WTC11 (cell line): ENCODE measurements around the gene LRRC75B. TPM values are rescaled to one million over a fixed set of nuclear protein-coding genes. Genes with fewer than 3 reads are reported as not detected.
A peak's percentile ranks its signal among the peaks of the same experiment; 100 is the strongest.
"Not testable (repeated sequence)": the region's sequence is repeated elsewhere in the genome, so short reads cannot be mapped to it uniquely, and the experiment has no call there.

Experiments used
- ATAC-seq: fragments of 200-7000 bp; cut with Tn5 transposase; 2 replicates; pipeline ENCODE4 v1.10.0; 2021; ENCODE audit warnings: mild to moderate bottlenecking, moderate library complexity
- CTCF ChIA-PET: fragments of 300-600 bp; sonication (Branson Sonifier 250); formaldehyde crosslinking; loops from one replicate; lab custom pipeline; 2021; ENCODE audit warnings: antibody characterized with exemption; lab: Charles Lee
- POLR2A ChIA-PET: fragments of 350-600 bp; sonication (Branson Sonifier 250); formaldehyde crosslinking; loops from one replicate; lab custom pipeline; 2021; ENCODE audit warnings: antibody characterized with exemption; lab: Charles Lee
- DNase-seq: peaks from one replicate; pipeline ENCODE4 v3.0.0; 2021; ENCODE audit warnings: low spot score
- H3K27ac Mint-ChIP-seq: 2 replicates; pipeline ENCODE4 v1.8.0; 2021; ENCODE audit warnings: mixed read lengths
- H3K27me3 Mint-ChIP-seq: 2 replicates; pipeline ENCODE4 v1.8.0; 2021; ENCODE audit warnings: low read depth, mild to moderate bottlenecking, moderate library complexity, mixed read lengths
- H3K36me3 Mint-ChIP-seq: 2 replicates; pipeline ENCODE4 v1.8.0; 2021; ENCODE audit warnings: mixed read lengths
- H3K4me1 Mint-ChIP-seq: 2 replicates; pipeline ENCODE4 v1.8.0; 2022; ENCODE audit warnings: mixed read lengths
- H3K4me3 Mint-ChIP-seq: 2 replicates; pipeline ENCODE4 v1.8.0; 2021; ENCODE audit warnings: mild to moderate bottlenecking, moderate library complexity, mixed read lengths
- H3K9me3 Mint-ChIP-seq: 2 replicates; pipeline ENCODE4 v1.8.0; 2021; ENCODE audit warnings: mixed read lengths
- ARID4B ChIP-seq: sonication (generic); formaldehyde crosslinking; IDR thresholded peaks from 2 replicates; pipeline ENCODE4 v1.8.0; 2023; ENCODE audit warnings: missing genetic modification reagents, mild to moderate bottlenecking, borderline replicate concordance
- CBFB ChIP-seq: sonication (generic); formaldehyde crosslinking; IDR thresholded peaks from 2 replicates; pipeline ENCODE4 v1.8.1; 2022; ENCODE audit warnings: mild to moderate bottlenecking, low read depth, missing genetic modification reagents
- CREM ChIP-seq: sonication (generic); formaldehyde crosslinking; IDR thresholded peaks from 2 replicates; pipeline ENCODE4 v1.8.1; 2022; ENCODE audit warnings: mild to moderate bottlenecking, missing genetic modification reagents, moderate library complexity
- ELF4 ChIP-seq: sonication (generic); formaldehyde crosslinking; IDR thresholded peaks from 2 replicates; pipeline ENCODE4 v1.8.1; 2022; ENCODE audit warnings: low read depth, mild to moderate bottlenecking, moderate library complexity, missing genetic modification reagents
- GABPB1 ChIP-seq: sonication (generic); formaldehyde crosslinking; IDR thresholded peaks from 2 replicates; pipeline ENCODE4 v1.8.1; 2023; ENCODE audit warnings: mild to moderate bottlenecking, missing genetic modification reagents
- JUN ChIP-seq: sonication (generic); formaldehyde crosslinking; IDR thresholded peaks from 2 replicates; pipeline ENCODE4 v1.8.0; 2023; ENCODE audit warnings: mild to moderate bottlenecking, missing genetic modification reagents
- NFYB ChIP-seq: sonication (generic); formaldehyde crosslinking; conservative IDR thresholded peaks from 2 replicates; pipeline ENCODE4 v1.8.0; 2022; ENCODE audit warnings: low read depth, missing genetic modification reagents
- NR2C2 ChIP-seq: sonication (generic); formaldehyde crosslinking; IDR thresholded peaks from 2 replicates; pipeline ENCODE4 v1.8.0; 2022; ENCODE audit warnings: mild to moderate bottlenecking, missing genetic modification reagents
- OVOL2 ChIP-seq: fragments of 250-450 bp; sonication (Bioruptor Pico); IDR thresholded peaks from 2 replicates; pipeline ENCODE4 v1.9.0; 2021; ENCODE audit warnings: mild to moderate bottlenecking, borderline replicate concordance
- PRRX2 ChIP-seq: fragments of 250-450 bp; sonication (Bioruptor Pico); IDR thresholded peaks from 2 replicates; pipeline ENCODE4 v1.8.0; 2021; ENCODE audit warnings: mild to moderate bottlenecking
- SP1 ChIP-seq: sonication (generic); formaldehyde crosslinking; conservative IDR thresholded peaks from 2 replicates; pipeline ENCODE4 v1.8.1; 2022; ENCODE audit warnings: missing genetic modification reagents
- TP53 ChIP-seq: sonication (generic); formaldehyde crosslinking; IDR thresholded peaks from 2 replicates; pipeline ENCODE4 v1.8.1; 2023; ENCODE audit warnings: mild to moderate bottlenecking, missing genetic modification reagents
- ZBTB21 ChIP-seq: sonication (generic); formaldehyde crosslinking; IDR thresholded peaks from 2 replicates; pipeline ENCODE4 v1.8.1; 2023; ENCODE audit warnings: mild to moderate bottlenecking, missing genetic modification reagents, borderline replicate concordance
- ZNF138 ChIP-seq: sonication (generic); formaldehyde crosslinking; conservative IDR thresholded peaks from 2 replicates; pipeline ENCODE4 v1.8.1; 2022; ENCODE audit warnings: mild to moderate bottlenecking, moderate library complexity, missing genetic modification reagents
- total RNA-seq: library from RNA; stranded (reverse); gene quantifications from 3 replicates; pipeline ENCODE4 v1.2.3, GENCODE V29; 2021

Gene LRRC75B
- total RNA-seq, 1 experiment from 2014 or later = 19.2 TPM

GRCh38 chr22:24554313-24555164 is 38.3 kb downstream of the LRRC75B start, which contains the start of gene GUCD1:
GUCD1 (minus strand) TSS chr22:24555138; CDS start chr22:24554991, 147 bp downstream.
- no peaks in the 10 kb centered on the region for H3K9me3 Mint-ChIP-seq
- peak within 1 kb of the TSS; percentile 97 for H3K4me3 Mint-ChIP-seq
- ATAC-seq = no peak
- TF ChIP-seq SP1 (CRISPR knock-in tag) (peak; percentile 52; the same call in 1 of the 2 replicates), ELF4 (no peak), CREM (CRISPR knock-in tag) (no peak), ARID4B (CRISPR knock-in tag) (0 out of 2 replicates have a peak, but pooled peaks have one; percentile 22), ZNF138 (CRISPR knock-in tag) (no peak), JUN (CRISPR knock-in tag) (peak; percentile 44; the same call in 1 of the 2 replicates), GABPB1 (CRISPR knock-in tag) (0 out of 2 replicates have a peak, but pooled peaks have one; percentile 36), NR2C2 (no peak), TP53 (CRISPR knock-in tag) (0 out of 2 replicates have a peak, but pooled peaks have one; percentile 55), NFYB (CRISPR knock-in tag) (no peak)
- H3K4me1 Mint-ChIP-seq = peaks cover 33% of the 10 kb centered on the region
- H3K27ac Mint-ChIP-seq = peak within 1 kb of the TSS; percentile 99
- no peaks in the 10 kb centered on the region for H3K27me3 Mint-ChIP-seq
- CTCF ChIA-PET = interaction anchor here (0.6 to 2.3 kb wide), 10 partner anchors 33 to 660 kb away, joined by 3 to 9 read pairs (median 4); partner anchors contain the start of genes GGT1 and MIF
- POLR2A ChIA-PET = interaction anchor here (0.9 to 1.8 kb wide), 3 partner anchors 11 to 66 kb away, joined by 3 to 6 read pairs (median 6); partner anchors contain the start of gene LRRC75B
- DNase-seq = peak; percentile 29
- peaks cover 30% of the 10 kb centered on the region for H3K36me3 Mint-ChIP-seq

GRCh38 chr22:24553597-24554312 is 39.1 kb downstream of the LRRC75B start:
- TF ChIP-seq SP1 (CRISPR knock-in tag) = no peak
- TF ChIP-seq CBFB (CRISPR knock-in tag) = no peak
- TF ChIP-seq ZBTB21 (CRISPR knock-in tag) = no peak
- TF ChIP-seq ARID4B (CRISPR knock-in tag) = no peak
- TF ChIP-seq PRRX2 = no peak
- no peak for TF ChIP-seq OVOL2 (CRISPR knock-in tag)
- DNase-seq (no peak), ATAC-seq (no peak)
- Mint-ChIP-seq H3K27ac (peak overlapping the region; percentile 87), H3K4me1 (peaks cover 31% of the 10 kb centered on the region), H3K4me3 (peak overlapping the region; percentile 97), H3K27me3 (no peaks in the 10 kb centered on the region), H3K36me3 (peaks cover 22% of the 10 kb centered on the region), H3K9me3 (no peaks in the 10 kb centered on the region)
- POLR2A ChIA-PET = no interaction called here
- CTCF ChIA-PET = interaction anchor here (2.3 kb wide), 1 partner anchor 50 kb away, joined by 7 read pairs; the partner anchor contains the start of gene GGT1

- POLR2A ChIA-PET, H3K27me3 Mint-ChIP-seq, ATAC-seq, H3K4me3 Mint-ChIP-seq, DNase-seq, H3K9me3 Mint-ChIP-seq: not testable (repeated sequence)
- Mint-ChIP-seq H3K36me3 (peaks cover 21% of the 10 kb centered on the region), H3K27ac (peak overlapping the region; percentile 67; the same call in 1 of the 2 replicates), H3K4me1 (peaks cover 26% of the 10 kb centered on the region)
- CTCF ChIA-PET = interaction anchor here (0.6 to 1.5 kb wide), 4 partner anchors 131 to 1415 kb away, joined by 3 read pairs; no protein-coding TSS in a partner anchor
Measured at GRCh38 chr22:24552503-24553286, 40.2 kb downstream of the LRRC75B start.
